Measurements from ENCODE around the gene GOLGB1. TPM values are rescaled to one million over a fixed set of nuclear protein-coding genes. Genes with fewer than 3 reads are reported as not detected.

The GOLGB1 gene
- total RNA-seq, 1 experiment from 2014 or later, result 31.3 TPM

DNA sequence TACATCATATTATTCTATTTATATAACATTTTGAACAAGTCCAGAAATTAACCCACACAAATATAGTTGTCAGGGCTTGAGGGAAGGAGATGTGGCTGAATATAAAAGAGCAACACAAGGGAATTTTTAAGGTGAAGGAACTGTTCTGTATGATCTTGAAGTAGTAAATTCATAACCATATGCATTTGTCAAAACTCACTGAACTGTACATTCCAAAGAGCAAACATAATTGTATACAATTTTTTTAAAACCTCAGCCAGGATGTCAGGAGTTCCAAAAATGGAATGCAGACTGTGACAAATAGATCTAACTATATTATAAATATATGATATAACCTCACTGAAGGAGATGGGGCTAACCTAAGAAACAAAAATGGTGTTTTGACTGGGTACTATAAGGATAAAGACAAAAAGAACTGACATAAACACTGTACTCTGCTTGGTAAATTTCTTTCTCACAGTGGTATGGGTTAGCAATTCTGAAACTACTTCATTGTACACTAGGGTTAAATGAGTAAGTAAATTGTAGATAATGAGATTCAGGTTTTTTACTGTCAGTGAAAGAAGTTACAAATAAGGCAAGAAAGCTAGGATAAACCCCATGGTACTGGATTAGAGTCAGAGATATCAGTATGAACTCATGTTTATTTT, 14.4 kb downstream of the GOLGB1 start:
- ChIA-PET POLR2A (no interaction called here), CTCF (no interaction called here), RAD21 (ENCODE audit: low non-redundant PET in 1 of 2, low total read pairs in 2 of 2, uncharacterized antibody in 2 of 2, unreplicated experiment in 2 of 2) (no interaction called here)
- TF ChIP-seq ZNF274 (IDR thresholded peaks at IDR 0.05; ENCODE audit: low read depth, low read length) (no peak), EGR1 (IDR thresholded peaks at IDR 0.05; ENCODE audit: low read depth) (no peak), EZH2 (IDR thresholded peaks at IDR 0.05) (no peak), SP1 (IDR thresholded peaks at IDR 0.05; ENCODE audit: low read depth) (no peak), YY1 (IDR thresholded peaks at IDR 0.05; ENCODE audit: extremely low read depth, insufficient replicate concordance, low read depth, low read length) (no peak), CBX3 (IDR thresholded peaks at IDR 0.05; ENCODE audit: low read depth) (no peak), SRF (IDR thresholded peaks at IDR 0.05; ENCODE audit: low read depth) (no peak), TCF7L2 (IDR thresholded peaks at IDR 0.05; ENCODE audit: borderline replicate concordance, extremely low read depth, insufficient read depth, insufficient read length) (no peak)
- TF ChIP-seq, protein P1, sequence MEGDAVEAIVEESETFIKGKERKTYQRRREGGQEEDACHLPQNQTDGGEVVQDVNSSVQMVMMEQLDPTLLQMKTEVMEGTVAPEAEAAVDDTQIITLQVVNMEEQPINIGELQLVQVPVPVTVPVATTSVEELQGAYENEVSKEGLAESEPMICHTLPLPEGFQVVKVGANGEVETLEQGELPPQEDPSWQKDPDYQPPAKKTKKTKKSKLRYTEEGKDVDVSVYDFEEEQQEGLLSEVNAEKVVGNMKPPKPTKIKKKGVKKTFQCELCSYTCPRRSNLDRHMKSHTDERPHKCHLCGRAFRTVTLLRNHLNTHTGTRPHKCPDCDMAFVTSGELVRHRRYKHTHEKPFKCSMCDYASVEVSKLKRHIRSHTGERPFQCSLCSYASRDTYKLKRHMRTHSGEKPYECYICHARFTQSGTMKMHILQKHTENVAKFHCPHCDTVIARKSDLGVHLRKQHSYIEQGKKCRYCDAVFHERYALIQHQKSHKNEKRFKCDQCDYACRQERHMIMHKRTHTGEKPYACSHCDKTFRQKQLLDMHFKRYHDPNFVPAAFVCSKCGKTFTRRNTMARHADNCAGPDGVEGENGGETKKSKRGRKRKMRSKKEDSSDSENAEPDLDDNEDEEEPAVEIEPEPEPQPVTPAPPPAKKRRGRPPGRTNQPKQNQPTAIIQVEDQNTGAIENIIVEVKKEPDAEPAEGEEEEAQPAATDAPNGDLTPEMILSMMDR (IDR thresholded peaks at IDR 0.05 in 2 of 3, conservative IDR thresholded peaks at IDR 0.05 in 1 of 3; ENCODE audit: borderline replicate concordance in 1 of 3, insufficient read depth in 1 of 3, low read depth in 2 of 3, low read length in 2 of 3), result no peak
- TF ChIP-seq, protein P2, sequence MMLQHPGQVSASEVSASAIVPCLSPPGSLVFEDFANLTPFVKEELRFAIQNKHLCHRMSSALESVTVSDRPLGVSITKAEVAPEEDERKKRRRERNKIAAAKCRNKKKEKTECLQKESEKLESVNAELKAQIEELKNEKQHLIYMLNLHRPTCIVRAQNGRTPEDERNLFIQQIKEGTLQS (IDR thresholded peaks at IDR 0.05), result no peak
- no peak for ATAC-seq
- Histone ChIP-seq H3K9me3 (ENCODE audit: control insufficient read depth in 1 of 2, insufficient read depth in 1 of 2, low read depth in 1 of 2, low read length in 2 of 2) (no peaks in the 10 kb centered on the region), H3K36me3 (ENCODE audit: control insufficient read depth in 1 of 2, insufficient read depth in 2 of 2, low read length in 2 of 2) (no peaks in the 10 kb centered on the region), H3K4me1 (ENCODE audit: control insufficient read depth in 1 of 2, insufficient read depth in 2 of 2, low read length in 2 of 2) (no peaks in the 10 kb centered on the region), H3K4me2 (ENCODE audit: low read length) (no peak overlapping the region), H3K27ac (ENCODE audit: low read depth, low read length) (no peak overlapping the region), H4K20me1 (ENCODE audit: insufficient read depth) (no peaks in the 10 kb centered on the region), H3K9me2 (ENCODE audit: insufficient read depth) (no peaks in the 10 kb centered on the region), H3K79me2 (ENCODE audit: insufficient read depth, low read length) (peaks cover 61% of the 10 kb centered on the region), H3K27me3 (ENCODE audit: insufficient read depth, low read length) (no peaks in the 10 kb centered on the region), H3K9ac (ENCODE audit: low read length) (no peak overlapping the region), H3K4me3 (replicated peaks in 1 of 2; ENCODE audit: low read depth in 1 of 2, low read length in 2 of 2) (no peak overlapping the region), H2AFZ (ENCODE audit: low read depth, low read length, poor library complexity, severe bottlenecking) (no peak overlapping the region)
- no peak for DNase-seq (ENCODE audit: low read depth, low spot score)
- no TSS peak for BruUV-seq (replicated peaks)
- intact Hi-C loops (cut with micrococcal nuclease), result no loop called here
